DMS53 (cell line): Measurements from ENCODE around the gene TLE3.

ENCODE experiments used
- DNase-seq: peaks from one replicate; lab custom pipeline; 2025; lab: John Stamatoyannopoulos, UW

The TLE3 gene

DNA sequence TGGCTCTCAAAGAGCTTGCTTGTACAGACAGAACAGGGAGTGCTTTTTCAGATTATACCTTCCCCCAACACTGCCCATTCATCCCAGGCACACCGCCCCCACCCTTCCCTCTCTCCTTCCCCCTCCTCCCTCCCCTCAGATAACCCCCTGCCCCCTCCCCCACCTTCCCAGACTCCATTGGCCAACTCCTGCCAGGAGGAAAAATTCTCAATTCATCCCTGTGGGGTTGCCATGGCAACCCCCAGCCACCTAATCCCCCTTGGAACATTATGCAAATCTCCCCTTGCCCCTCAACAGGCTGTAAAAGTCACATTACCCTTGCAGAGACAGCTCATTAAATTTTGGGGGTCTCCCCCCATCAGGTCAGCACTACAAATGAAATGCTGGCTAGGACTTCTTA, 14.3 kb downstream of the TLE3 start:
- no peak for DNase-seq

DNA sequence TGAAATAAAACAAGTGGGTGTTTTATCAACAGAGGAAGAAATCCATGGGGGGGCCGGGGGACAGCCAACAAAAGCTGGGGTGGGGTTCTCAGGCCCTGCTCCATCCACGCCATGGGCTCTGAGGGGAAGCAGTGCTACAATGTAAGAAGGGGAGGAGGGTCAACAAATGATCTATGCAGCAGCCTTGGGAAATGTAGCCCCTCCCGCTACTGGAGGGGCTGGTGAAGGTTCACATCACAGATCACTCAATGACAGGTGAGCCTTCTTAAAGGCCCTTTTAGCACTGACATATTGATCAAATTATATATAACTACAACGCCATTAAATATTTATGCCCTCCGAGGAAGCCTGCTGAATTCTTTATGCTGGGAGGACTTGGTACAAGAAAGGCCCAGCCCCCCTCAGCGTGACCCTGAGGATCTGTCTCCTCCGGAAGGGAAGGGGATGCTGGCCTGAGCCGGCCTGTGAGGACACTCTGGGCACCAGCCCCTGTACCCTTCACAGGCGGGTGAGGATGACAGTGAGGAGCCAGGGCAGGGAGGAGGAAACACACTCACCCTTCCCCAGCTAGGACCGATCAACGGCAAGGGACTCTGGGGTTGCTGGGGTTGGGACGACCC, 15.3 kb downstream of the TLE3 start:
- no peak for DNase-seq

DNA sequence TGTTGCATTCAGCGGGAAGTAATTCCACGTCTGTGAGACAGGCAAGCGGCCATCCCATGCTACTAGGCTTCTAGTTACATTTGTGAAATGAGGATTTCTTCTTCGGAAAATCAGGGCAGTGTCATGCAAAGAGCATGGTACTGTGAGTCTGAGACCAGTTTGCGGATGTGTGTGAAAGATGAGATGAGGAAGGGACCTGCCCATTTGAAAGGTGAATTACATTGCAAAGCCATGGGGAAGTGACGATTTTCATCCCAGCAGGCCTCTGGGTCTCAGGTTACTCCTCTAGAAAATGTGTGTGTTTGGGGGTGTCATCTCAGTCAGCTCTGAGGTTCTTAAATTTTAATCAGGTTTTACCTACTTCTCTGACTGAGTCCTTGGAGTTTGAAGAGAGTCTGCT, 16.1 kb downstream of the TLE3 start:
- DNase-seq: no peak

DNA sequence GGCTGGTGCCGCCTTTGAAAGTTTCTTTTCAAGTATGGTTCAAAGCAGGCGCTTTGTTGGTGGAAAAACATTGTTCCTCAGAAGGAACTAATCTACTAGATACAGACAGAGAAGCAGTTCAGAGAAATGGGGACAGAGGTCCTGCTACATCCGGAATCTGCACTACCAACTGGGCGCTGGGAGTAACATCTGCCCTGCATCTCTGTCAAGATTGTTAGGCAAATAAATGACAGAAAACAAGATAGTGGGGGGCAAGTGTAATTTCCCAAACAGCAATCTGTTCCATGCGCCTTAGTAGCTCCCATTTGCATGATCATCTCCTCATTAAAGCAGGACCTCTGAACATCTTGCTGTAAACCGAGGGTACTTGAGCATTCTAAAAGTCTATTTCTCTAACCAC, 17.4 kb downstream of the TLE3 start:
- DNase-seq: no peak

DNA sequence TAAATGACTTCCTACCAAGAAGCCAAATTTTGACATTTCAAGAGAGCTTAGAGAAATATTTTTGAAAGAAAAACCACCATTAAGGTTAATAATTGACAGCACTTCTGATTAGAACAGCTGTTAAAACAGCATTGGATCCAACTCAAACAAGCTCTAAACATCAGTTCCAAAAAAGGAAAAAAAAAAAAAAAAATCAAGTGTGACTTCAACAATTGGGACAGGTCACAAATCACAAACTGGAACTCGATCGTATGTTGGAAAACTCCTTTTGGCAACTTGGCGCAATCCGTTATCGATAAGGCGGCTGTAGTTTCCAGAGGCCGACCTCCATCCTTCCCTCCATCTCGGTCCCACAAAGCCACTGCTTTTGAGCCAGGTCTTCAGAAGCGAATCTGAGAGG, 17.8 kb downstream of the TLE3 start:
- peak; percentile 33 for DNase-seq

DNA sequence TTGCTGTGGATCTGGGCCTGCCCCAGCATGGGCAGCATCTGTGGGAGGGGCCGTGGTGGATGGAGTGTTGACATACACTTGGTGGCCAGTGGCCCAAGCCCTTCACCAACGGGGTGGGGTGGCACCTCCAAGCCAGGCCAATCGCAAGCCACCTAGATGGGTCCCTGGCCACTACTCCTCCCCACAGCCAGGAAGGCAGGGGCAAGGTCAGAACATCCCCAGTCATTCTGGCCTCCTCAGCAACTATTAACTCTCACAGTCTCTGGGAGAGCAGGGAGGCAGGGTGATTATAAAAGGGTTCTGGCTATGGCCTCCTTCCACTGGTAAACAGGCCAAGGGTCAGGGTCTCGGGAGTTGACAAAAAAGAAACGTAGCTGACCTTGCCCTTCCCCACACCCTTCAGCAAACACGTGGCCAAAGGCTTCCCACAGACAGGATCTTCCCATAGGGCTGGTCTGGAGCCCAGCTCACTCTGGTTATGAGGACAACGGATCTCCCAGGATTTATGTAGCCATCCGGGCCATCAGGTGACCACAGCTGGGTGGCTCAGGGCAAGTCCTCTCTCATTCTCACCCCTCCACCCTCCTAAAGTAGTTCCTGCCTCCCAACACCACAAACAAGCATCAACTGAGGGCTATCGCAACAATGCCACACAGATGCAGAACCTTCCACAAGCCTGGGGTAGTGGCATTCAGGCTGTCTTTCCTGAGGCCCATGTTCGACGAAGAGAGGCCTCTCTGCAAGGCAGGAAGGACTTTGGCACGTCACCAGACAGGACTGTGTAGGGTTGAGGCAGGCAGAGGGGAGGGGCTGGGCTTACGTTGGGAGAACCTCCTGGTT, 18.9 kb downstream of the TLE3 start:
- DNase-seq: no peak

DNA sequence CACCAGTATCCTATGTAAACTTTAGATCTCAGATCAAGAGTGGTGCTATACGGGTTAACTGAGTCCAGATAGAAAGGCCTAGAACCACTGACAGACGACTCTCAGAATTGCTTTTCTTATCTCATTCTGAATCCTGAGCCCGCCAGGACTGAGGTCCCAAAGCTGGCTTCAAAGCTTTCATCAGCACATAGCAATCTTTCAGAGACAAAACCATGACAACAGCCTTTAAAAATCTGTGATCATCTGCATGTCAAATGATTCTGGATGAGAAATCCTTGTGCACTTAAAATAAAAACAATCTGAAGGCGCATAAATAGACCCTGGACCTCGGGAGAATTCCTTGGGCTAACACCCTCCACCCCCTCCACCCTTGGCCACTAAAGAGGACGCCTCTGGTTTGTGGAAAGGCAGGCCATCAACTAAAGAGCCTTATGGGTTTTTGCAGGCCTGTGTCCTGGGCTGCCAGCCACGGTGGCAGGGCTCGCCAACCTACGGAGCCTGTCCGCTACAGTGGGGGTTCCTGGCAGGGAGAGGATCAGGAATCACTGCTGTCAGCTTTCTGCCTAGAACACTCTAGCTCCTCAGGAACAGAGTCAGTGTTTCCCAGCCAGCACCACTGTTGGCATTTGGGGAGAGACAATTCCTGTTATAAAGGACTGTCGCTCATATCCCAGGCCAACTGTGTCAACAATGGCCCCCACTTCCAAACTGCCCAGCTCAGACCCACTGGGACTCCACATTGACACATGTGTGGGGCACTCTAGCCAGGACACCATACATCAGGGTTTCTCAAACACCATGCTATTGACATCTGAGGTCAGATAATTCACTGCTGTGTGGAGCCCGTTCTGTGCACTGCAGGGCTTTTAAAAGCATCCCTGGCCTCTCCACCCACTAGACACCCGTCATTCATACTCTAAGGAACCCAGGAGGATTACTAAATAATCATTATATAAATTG, 20.2 kb downstream of the TLE3 start:
- no peak for DNase-seq

DNA sequence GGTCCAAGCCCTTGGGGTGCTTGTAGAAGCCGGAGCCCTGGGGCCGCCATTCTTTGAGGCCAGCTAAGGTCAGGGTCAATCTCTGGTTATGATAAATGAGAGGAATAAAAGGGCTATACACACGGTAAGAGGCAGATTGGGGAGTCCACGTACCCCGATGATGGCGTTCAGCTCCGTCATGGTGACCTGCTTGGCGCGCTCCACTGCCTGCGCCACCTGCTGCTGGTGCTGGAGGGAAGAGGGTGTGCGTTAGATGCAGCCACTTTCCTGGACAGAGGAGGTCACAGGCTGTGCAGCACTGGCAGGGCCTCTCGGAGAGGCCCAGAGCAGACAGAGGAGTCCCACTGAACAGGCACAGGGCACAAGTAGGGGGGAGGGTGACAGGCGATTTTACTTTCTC, 23.3 kb downstream of the TLE3 start:
- no peak for DNase-seq

DNA sequence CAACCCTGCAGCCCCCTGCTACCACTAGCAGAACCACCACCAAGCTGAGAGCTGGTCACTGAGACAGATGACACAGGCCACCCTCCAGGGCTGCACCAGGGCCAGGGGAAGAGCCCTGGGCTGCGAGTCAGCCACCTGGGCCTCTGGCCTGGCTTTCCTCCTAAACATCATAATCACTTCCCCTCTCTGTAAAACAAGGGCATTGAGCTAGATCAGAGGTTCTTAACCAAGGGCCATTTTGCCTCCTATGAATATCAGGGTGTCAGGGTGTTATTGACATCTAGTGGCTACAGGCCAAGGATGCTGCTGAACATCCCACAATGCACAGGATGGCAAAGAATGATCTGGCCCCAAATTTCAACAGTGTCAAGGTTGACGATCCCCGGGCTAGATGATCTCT, 25.2 kb downstream of the TLE3 start:
- DNase-seq: no peak

DNA sequence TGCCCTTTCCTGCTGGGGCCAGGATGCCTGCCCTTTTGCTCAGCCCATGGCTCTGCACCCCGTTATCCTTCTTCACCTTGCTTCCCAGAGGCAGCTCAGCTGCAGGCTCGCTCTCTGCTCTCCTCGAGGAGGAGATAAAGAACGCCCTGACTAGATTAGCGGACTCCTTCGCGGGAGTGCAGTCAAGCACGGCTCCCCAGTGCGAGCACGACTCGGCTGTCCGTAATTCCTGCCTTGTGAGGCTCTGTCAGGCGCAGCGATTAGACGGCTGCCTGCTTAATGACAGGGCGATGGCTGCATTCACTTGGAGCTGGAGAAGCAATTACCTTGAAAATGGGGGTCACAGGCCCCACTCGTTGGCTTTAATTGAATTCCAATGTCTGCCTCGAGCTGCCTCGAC, 25.9 kb downstream of the TLE3 start:
- no peak for DNase-seq

DNA sequence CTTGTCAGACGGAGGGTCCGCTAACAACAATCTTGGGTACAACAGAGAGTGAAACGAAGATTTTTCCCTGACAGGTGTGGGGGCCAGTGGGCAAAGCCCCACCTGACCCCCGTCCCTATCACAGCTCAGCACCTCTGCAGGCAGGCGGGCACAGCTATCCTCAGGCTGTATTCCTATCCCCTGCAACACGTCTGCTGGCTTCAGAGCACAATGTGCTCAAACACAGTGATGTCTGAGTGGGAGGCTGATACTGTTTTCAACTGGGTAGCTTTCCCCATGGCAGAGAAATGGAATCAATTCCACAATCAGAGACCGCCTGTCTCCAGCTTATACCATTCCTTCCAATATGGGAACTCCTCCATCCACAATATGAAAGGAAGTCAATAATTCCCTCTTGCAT, 28.0 kb downstream of the TLE3 start:
- no peak for DNase-seq

DNA sequence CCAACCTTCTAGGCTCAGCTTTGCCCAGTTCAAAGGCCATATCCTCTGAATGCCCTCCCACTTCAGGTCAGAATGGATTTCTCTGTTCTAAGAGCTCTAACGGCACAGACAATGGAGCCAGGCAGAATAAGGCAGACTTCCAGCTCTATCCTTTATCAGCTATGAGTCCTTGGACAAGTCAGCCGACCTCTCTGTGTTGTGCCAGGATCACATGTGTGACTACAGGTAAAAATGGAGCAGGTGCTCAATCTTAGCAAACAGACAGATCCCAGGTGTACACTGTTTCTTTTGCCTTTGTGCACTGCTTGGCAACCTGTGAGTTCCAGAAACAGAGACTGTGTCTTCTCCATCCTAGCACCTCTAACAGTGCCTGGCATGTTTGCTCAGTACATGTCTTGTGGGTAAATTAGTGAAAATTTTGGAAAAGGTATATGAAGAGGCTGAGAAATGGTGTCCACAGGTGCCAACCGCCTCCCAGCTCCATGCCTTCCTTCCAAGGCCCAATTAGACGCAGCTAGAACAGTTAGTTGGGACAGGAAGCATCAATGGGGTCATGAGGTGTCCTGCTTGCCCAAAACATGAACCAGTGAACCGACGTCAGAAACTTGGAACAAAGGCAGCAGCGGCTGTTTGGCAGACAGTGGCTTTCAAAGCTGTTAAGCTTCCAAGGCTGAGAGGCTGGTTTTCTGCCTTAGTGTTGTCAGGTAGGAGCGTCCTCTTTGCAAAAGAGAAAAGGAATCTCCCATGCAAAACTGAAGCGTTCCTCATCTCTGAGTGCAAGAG, 28.7 kb downstream of the TLE3 start:
- DNase-seq: peak; percentile 29

DNA sequence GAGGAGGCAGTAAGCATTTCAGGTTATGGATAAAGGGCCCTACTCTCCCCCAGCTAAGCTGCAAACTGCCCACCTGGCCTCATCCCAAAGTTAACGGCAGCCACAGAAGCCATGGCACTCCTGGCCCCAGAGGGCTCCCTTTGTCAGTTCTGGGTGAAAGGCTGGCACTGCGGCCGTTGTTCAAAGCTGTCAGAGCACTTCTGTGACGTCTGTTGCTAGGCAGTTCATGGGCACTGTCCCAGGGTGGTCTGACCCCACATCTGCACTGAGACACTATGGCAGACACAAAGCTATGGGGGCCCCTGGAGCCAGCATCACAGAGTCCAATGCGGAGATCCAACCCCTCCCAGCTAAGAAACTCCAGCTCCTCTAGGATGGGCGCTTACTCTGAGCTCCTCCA, 30.0 kb downstream of the TLE3 start:
- no peak for DNase-seq

DNA sequence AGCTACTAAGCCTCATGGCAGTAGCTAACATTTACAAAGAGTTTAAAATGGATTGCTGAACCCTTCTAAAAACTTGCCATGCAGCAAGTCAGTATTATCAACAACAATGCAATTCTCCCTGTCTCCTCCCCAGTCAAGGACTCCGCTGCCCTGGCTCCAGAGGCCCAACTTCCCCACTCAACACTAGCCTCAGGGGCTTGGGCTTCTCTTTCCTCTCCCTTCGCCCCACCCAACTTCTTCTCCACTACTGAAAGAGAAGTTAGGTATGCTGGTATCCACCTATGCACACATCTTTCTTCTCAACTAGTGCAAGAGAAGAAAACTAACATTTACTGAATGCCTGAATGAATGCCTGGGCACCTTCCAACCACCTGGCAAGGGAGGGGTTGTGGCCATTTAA, 30.7 kb downstream of the TLE3 start:
- no peak for DNase-seq

DNA sequence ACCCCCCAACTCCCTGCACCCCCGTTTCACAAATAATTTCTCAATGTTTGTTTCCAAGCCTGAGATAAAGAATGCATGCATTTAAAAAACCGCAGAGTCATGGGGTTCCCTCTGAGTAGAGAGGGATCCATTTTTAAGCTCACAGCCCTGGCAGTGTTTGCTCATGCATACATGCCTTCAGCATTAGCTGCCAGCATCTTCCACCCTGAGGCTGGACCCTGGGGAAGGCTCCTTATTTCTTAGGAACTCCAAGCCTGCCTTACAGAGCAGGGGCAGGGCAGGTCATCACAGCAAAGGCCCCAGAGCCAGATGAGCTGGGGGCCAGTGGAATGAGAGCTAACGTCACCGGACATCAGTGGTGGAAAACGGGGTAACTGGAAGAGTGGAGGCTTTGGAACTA, 31.3 kb downstream of the TLE3 start:
- DNase-seq: no peak

DNA sequence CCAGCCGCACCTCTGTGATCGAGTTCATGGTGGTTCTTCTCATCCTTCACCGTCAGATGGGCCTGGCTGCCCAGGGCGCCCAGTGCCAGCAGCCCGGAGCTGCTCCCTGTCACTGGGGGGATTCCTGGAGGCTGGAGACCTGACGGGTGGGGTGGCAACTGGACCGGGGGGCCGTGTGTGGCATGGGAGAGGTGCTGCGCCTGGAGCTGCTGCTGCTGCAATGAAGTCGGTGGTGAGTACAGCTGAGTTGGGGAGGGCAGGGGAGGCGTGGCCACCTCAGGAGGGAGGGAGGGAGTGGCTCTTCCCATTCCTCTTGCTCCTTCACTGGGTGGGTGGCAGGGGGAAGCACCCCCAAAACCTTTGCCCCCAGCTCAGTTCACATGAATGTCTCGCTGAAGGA, 31.7 kb downstream of the TLE3 start:
- no peak for DNase-seq

DNA sequence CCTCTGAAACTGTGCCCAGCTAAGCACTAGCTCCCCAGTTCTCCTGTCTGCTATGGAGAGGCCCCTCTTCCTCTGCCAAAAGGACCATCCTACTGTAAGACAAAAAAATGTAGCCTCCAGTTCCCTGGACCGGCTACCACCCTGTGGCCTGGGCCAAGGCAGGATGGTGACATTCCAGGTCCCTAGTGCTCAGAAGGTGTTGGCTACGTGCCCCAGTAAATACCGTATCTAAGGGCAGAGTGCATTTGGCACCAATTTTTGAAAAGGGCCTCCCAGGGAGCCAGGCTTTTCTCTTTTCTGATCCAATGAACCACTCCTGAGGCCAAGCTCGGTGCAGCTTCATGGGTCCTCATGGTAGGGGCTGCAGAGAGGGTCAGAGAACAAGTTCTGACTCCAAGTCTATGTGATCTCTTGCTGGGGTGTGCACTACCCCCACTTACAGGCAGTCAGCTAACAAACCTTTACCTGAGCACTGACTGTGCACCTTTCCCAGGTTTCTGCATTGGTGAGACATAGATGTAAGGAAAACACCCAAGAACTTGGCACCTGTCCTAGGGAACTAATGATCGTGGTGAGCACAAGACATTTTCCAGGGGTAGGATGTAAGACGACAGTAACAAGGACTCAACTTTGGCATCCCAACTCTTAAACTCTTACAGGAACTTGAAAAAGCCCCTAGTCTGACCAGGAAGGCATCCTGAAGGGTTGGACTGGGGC, 32.6 kb downstream of the TLE3 start:
- DNase-seq: no peak

DNA sequence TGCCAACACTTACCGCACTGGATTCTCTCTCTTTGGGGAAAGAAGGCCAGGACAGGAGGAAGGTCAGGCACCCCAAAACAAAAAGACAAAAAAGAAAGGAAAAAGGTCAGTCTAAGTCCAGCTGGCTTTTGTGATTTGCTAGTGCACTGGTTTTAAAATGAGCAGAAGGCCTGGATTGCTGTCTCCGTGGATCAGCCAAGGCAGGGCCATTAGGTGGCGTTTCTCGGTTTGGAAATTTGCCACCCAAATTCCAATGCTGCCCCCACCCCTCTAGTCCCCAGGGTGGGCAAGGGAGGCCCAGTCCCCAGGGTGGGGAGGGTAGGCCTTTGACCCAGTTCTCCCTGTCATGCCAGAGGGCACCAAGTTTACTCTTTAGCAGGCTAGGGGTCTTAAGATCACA, 33.3 kb downstream of the TLE3 start:
- no peak for DNase-seq

DNA sequence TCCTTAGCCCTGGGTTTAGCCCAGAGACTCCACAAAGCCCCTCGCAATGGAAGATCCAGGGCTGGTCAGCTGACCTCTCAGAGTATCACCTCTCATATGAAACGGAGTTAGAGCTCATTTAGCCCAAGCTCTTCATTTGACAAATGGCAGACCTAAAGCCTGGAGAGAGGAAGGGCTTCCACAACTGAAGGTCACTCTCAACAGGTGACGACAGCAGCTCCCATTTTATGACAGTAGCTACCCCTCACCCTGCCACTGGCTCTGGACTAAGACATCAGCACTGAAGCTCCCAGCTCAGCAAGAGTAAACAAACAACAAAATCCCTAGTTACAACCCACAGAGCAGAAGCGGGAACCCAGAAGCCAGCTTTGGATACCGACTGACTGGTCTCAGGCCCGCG, 33.7 kb downstream of the TLE3 start:
- DNase-seq: no peak

DNA sequence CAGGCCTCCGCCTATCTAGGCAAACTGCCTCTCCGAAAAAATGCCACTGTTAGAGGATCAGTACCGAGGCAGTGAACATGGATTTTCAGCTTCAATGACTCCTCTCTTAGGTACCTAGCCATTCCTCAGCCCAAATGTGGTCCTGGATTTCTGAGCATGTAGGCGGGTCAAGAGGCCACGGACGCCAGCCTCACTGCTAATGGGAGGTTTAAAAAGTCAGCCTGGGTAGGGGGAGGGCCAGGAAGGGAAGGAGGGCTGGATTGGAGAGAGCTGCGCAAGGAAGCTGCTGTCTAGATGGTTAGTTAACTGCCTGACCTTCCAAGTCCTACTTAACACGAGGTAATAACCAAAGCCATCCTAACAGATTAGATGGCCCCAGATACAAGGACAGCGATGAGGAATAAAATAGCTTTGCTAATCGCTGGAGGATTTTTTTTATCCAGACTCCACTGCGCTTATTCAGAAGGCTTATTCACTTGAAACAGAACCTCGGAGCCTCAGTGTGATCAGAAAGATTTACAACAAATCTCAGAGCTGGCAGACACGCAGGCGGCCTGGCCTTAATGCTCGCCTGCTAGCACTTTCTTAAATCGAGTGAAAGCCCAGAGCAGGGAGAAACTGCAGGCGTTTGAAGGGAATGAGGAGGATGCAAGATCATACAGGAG, 34.3 kb downstream of the TLE3 start:
- DNase-seq: no peak
